ENCODE measurements around the gene LCOR.

GRCh38 chr10:96947036-96947435, 114.9 kb downstream of the LCOR start:
- TF ChIP-seq CTCF (IDR thresholded peaks at IDR 0.05) (no peak), POLR2A (IDR thresholded peaks at IDR 0.05) (no peak)

Measured in thyroid gland (tissue), 4 donors.